Ascending aorta (tissue), 2 donors: ENCODE data around the gene SORCS2. TPM values are rescaled to one million over a fixed set of nuclear protein-coding genes. Genes with fewer than 3 reads are reported as not detected.
A peak's percentile ranks its signal among the peaks of the same experiment; 100 is the strongest.

Source experiments
- DNase-seq, 2 donors: peaks; one replicate each; pipeline ENCODE4 v3.0.0-alpha.2; 2019; ENCODE audit warnings: low spot score in 2 of 2
- H3K27ac ChIP-seq, 2 donors: fragments of 200-600 bp; sonication (generic); one replicate each; pipeline ENCODE4 v1.5.1; 2016 to 2017; ENCODE audit warnings: mild to moderate bottlenecking in 1 of 2
- H3K27me3 ChIP-seq: fragments of 200-600 bp; sonication (generic); one replicate; pipeline ENCODE4 v1.5.1; 2017
- H3K36me3 ChIP-seq, 2 donors: fragments of 200-600 bp; sonication (generic); one replicate each; pipeline ENCODE4 v1.5.1; 2016
- H3K4me1 ChIP-seq, 2 donors: fragments of 200-600 bp; sonication (generic); one replicate each; pipeline ENCODE4 v1.5.1; 2016 to 2017; ENCODE audit warnings: mild to moderate bottlenecking in 1 of 2
- H3K4me3 ChIP-seq, 2 donors: fragments of 200-600 bp; sonication (generic); one replicate each; pipeline ENCODE4 v1.5.1; 2016 to 2017; ENCODE audit warnings: mild to moderate bottlenecking in 1 of 2
- H3K9me3 ChIP-seq, 2 donors: fragments of 200-600 bp; sonication (generic); one replicate each; pipeline ENCODE4 v1.5.1; 2016
- intact Hi-C: fragments of 100-400 bp; cut with DNase I; formaldehyde crosslinking; loops from one replicate; pipeline ENCODE4 v1.15.1; 2023
- total RNA-seq: library from RNA; depleted of rRNA; stranded (reverse); fragments of >200 nt; gene quantifications from one replicate; pipeline ENCODE4 v1.1.0, GENCODE V29; 2016
- TF ChIP-seq, protein P1 (sequence below), 3 experiments: fragments of 200-600 bp in 2 of 3; fragments of 450-650 bp in 1 of 3; sonication (generic) in 2 of 3; IDR thresholded peaks; one replicate each; pipeline ENCODE4 v1.5.1; 2016 to 2019; ENCODE audit warnings: antibody characterized with exemption in 3 of 3, mild to moderate bottlenecking in 1 of 3, moderate library complexity in 1 of 3

The SORCS2 gene
- total RNA-seq, 1 donor from 2014 or later: 0.32 TPM

DNA sequence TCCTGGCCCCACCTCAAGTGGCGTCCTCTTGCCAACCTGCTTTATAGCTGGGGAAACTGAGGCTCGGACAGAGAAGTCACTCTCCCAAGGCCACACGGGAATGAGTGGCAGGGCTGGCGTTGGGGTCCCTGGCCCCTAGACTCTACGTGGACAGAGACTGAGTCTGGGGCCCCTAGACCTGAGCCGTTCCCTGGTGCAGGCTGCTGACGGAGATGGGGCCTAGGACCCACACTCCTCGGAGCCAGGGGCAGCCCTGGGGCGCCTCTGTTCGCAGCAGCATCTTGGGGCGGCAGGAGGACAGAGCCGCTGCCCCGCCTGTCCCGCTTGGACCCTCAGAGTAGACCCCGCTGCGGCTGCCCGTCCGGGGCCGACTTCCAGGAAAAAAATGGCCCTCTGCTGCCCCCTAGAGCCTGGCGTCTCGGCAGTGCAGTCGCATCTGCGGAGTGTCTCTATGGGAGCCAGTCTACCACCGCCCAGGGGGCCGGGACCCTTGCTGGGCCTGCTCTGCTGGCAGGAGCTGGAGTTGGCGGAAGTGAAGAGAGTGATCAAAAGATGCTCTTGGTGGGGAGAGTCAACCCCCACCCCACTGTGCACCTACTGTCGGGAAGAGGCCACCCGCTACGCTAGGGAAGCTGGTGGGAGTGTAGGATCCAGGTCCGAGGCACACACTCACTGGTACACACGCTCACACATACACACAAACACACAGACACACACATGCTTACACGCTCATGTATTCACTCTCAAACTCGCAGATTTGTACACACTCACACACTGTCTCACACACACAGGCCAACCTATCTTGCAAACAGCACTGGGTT is 527.2 kb downstream of the SORCS2 start:
- H3K36me3 ChIP-seq: no peaks in the 10 kb centered on the region
- H3K4me1 ChIP-seq: no peaks in the 10 kb centered on the region
- H3K9me3 ChIP-seq: no peaks in the 10 kb centered on the region
- intact Hi-C loops: loop anchor here (1.0 kb wide), 1 partner anchor 527 kb away; the partner anchor contains the start of gene SORCS2
- no peak overlapping the region for H3K4me3 ChIP-seq
- TF ChIP-seq, protein P1, sequence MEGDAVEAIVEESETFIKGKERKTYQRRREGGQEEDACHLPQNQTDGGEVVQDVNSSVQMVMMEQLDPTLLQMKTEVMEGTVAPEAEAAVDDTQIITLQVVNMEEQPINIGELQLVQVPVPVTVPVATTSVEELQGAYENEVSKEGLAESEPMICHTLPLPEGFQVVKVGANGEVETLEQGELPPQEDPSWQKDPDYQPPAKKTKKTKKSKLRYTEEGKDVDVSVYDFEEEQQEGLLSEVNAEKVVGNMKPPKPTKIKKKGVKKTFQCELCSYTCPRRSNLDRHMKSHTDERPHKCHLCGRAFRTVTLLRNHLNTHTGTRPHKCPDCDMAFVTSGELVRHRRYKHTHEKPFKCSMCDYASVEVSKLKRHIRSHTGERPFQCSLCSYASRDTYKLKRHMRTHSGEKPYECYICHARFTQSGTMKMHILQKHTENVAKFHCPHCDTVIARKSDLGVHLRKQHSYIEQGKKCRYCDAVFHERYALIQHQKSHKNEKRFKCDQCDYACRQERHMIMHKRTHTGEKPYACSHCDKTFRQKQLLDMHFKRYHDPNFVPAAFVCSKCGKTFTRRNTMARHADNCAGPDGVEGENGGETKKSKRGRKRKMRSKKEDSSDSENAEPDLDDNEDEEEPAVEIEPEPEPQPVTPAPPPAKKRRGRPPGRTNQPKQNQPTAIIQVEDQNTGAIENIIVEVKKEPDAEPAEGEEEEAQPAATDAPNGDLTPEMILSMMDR (IDR thresholded peaks at IDR 0.05): peak; percentile 61 to 79 (median 75)
- no peak overlapping the region for H3K27ac ChIP-seq
- H3K27me3 ChIP-seq: no peaks in the 10 kb centered on the region
- DNase-seq: no peak

GRCh38 chr4:7721984-7722551 is 529.7 kb downstream of the SORCS2 start:
- intact Hi-C loops: no loop called here
- H3K27me3 ChIP-seq: no peaks in the 10 kb centered on the region
- H3K9me3 ChIP-seq: no peaks in the 10 kb centered on the region
- TF ChIP-seq, protein P1 (IDR thresholded peaks at IDR 0.05): no peak
- no peak overlapping the region for H3K4me3 ChIP-seq
- H3K36me3 ChIP-seq: no peaks in the 10 kb centered on the region
- H3K27ac ChIP-seq: no peak overlapping the region
- H3K4me1 ChIP-seq: no peaks in the 10 kb centered on the region
- no peak for DNase-seq

- H3K9me3 ChIP-seq: no peaks in the 10 kb centered on the region
- no peak overlapping the region for H3K27ac ChIP-seq
- intact Hi-C loops: no loop called here
- no peaks in the 10 kb centered on the region for H3K4me1 ChIP-seq
- H3K4me3 ChIP-seq: no peak overlapping the region
- TF ChIP-seq, protein P1 (IDR thresholded peaks at IDR 0.05): no peak
- H3K27me3 ChIP-seq: no peaks in the 10 kb centered on the region
- no peak for DNase-seq
- H3K36me3 ChIP-seq: no peaks in the 10 kb centered on the region
These were observed 530.5 kb downstream of the SORCS2 start for GRCh38 chr4:7722766-7723387.

GRCh38 chr4:7723625-7724024 is 531.3 kb downstream of the SORCS2 start:
- TF ChIP-seq, protein P1 (IDR thresholded peaks at IDR 0.05): no peak
- H3K9me3 ChIP-seq: no peaks in the 10 kb centered on the region
- DNase-seq: no peak
- H3K4me1 ChIP-seq: no peaks in the 10 kb centered on the region
- H3K4me3 ChIP-seq: no peak overlapping the region
- H3K36me3 ChIP-seq: no peaks in the 10 kb centered on the region
- H3K27ac ChIP-seq: no peak overlapping the region
- intact Hi-C loops: no loop called here
- H3K27me3 ChIP-seq: no peaks in the 10 kb centered on the region

GRCh38 chr4:7725951-7726350 is 533.6 kb downstream of the SORCS2 start:
- no peak overlapping the region for H3K27ac ChIP-seq
- no peaks in the 10 kb centered on the region for H3K4me1 ChIP-seq
- H3K27me3 ChIP-seq: no peaks in the 10 kb centered on the region
- no peak overlapping the region for H3K4me3 ChIP-seq
- no peaks in the 10 kb centered on the region for H3K9me3 ChIP-seq
- intact Hi-C loops: no loop called here
- TF ChIP-seq, protein P1 (IDR thresholded peaks at IDR 0.05): no peak
- no peaks in the 10 kb centered on the region for H3K36me3 ChIP-seq
- no peak for DNase-seq
